Fibroblast of the conjunctiva (primary cell): ENCODE results near the gene CDKN1B.
"Not testable (repeated sequence)": the region's sequence is repeated elsewhere in the genome, so short reads cannot be mapped to it uniquely, and the experiment has no call there.

Source experiments
- DNase-seq: peaks from one replicate; pipeline ENCODE4 v3.0.0-alpha.2; 2010; ENCODE audit warnings: low read depth

Gene CDKN1B

GRCh38 chr12:12724421-12725085 is 7.4 kb downstream of the CDKN1B start:
- DNase-seq, result no peak

DNA sequence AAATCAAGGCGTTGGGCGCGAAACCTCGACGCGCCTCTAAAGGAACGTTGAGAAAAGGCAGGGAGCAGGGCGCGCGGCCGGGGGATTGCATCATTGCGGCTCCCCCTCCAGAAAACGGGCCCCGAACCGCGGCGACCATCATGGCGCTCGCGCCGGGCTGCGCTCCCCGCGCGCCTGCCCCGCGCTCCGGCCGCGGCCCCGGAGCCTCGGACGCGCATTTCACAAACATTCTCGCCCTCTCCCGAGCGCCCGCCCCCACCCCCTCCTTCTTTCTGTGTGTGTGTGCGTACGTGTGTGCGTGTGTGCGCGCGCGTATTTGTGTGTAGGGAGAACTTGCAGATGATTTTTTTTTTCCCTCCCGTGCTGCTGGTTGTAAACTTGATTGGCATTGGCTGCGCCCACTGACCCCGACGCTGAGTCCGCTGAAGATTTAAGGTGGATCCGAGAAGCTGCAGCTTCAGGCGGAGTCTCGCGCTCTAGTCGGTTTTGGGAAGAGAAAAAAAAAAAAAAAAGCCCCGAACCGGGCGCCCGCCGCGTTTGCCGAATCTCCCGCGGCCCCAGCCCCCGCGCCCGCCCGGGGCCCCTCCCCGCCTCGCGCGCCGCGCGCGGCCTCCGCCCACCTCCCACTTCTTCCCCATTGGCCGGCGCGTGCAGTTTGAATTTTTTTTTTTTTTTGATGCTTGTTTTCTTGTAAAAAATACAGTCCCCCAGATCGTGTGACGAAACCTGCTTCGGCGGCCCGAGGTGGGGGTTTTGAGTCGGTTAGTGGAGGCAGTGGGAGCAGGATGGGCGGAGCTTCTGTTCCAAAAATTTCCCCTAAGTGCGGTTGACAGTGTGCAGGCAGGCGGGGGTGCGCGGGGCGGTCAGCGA is 8.2 kb downstream of the CDKN1B start:
- DNase-seq, result peak; percentile 100

GRCh38 chr12:12725956-12726554 is 8.9 kb downstream of the CDKN1B start:
- DNase-seq, result no peak

GRCh38 chr12:12726555-12727093 is 9.5 kb downstream of the CDKN1B start:
- DNase-seq, result no peak

GRCh38 chr12:12731178-12731577 is 14.0 kb downstream of the CDKN1B start:
- DNase-seq, result no peak

GRCh38 chr12:12731785-12732184 is 14.6 kb downstream of the CDKN1B start:
- no peak for DNase-seq

DNA sequence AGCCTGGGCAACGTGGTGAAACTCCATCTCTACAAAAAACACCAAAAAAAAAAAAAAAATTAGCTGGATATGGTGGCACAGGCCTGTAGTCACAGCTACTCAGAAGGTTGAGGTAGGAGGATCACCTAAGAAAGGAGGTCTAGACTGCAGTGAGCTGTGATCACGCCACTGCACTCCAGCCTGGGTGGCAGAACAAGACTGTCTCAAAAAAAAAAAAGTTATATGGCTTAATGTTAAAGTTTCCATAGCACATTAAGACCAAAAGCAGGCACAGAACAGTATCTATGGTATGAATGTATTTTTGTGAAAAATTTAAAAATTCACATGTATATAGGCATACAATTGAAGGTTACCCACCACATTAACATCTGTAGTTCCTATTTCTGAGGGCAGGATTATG is 15.9 kb downstream of the CDKN1B start:
- DNase-seq, result no peak

GRCh38 chr12:12734054-12734453 is 16.9 kb downstream of the CDKN1B start:
- no peak for DNase-seq

- no peak for DNase-seq
Observed at GRCh38 chr12:12734561-12735071, 17.4 kb downstream of the CDKN1B start.

GRCh38 chr12:12735301-12735700 is 18.1 kb downstream of the CDKN1B start:
- no peak for DNase-seq

GRCh38 chr12:12736759-12737676 is 19.9 kb downstream of the CDKN1B start:
- no peak for DNase-seq

- DNase-seq, result not testable (repeated sequence)
Observed at GRCh38 chr12:12738152-12738551, 21.0 kb downstream of the CDKN1B start.

GRCh38 chr12:12741660-12742059 is 24.5 kb downstream of the CDKN1B start:
- DNase-seq, result no peak

DNA sequence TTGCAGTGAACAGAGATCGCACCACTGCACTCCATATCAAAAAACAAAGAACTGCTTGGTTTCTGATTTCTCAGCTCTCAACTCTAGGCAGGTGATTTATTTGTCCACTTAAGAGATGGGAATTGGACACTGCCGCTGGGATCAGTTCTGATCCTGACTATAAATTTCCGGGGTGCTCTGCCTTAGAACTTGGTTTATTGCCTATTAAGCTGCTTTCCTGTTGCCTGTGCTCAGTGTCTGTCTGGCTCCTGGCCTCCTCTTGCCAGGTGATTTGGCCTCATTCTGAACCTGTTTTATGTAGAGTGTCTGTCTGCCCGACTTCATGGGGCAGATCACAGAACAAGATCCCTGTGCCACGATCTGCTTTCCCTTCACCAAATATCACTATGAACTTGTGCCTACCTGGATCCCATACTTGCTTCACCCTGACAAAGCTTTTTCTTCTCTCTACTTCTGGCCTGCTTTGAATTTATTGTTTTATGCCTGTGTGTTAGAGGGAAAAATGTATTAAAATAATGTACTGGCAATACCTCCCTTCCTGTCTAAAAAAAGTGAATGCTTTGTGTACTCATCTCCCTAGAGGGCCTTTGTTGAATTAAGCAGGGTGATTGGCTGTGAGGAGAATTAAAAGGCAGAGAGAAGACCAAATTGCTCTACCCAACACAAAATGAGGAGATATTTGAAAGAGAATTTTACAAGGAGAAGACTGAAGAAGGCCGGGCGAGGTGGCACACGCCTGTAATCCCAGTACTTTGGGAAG is 27.6 kb downstream of the CDKN1B start:
- no peak for DNase-seq

DNA sequence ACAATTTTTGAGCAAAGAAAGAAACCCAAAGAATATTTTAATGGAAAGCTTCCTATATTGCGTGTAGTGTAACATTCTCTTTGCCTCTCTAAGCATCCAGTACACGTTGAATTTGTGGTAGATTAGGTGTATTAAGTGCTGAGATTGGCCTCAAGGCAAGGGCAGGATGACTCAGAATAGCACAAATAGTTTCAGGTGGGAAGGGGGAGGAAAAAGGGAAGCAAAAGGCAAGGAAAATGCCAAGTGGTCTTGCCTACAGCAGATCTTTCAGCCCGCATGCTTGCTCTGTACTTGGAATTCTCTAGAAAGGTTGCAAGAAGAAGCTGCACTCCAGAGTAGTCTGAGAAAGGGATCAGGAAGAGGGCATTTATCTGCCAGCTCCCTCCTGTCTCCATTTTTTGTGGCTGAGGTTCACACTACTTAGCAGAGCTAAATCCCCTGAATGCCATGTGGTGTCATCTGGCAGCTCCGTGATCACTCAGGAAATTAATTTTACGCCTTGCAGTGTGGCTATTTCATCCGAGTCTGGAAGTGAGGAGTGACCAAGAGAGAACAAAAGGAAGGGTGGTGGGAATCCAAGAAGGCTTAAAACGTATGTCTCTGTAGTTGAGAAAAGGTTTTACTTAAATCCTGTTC is 28.5 kb downstream of the CDKN1B start:
- DNase-seq, result no peak

- no peak for DNase-seq
Observed at GRCh38 chr12:12747278-12747677, 30.1 kb downstream of the CDKN1B start.

- no peak for DNase-seq
Observed at GRCh38 chr12:12748044-12748443, 30.9 kb downstream of the CDKN1B start.

GRCh38 chr12:12749433-12749832 is 32.3 kb downstream of the CDKN1B start:
- DNase-seq, result peak; percentile 41

- no peak for DNase-seq
Observed at GRCh38 chr12:12755923-12756322, 38.8 kb downstream of the CDKN1B start.

DNA sequence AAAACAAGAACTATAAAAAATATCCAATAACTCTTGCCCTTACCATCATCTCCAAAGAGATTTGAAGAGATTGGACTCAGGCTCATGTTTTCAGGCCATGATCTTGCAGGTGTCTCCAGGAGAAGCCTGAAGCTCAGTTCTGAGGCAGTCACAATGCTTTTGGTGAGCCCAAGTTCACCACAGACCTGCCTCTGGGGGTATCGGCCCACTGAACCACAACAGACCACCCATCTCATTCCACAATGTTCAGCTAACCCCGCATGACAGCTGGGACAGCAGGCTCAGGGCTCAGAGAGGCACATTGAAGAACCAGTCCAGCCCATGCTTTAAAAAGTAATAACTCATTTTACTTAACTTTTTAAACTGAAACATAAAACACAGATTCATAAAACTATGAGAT is 40.0 kb downstream of the CDKN1B start:
- DNase-seq, result no peak
